Body of pancreas (tissue), 4 donors: ENCODE data around the gene KCNH1.

ENCODE experiments used
- POLR2A ChIP-seq, 3 donors: fragments of 450-650 bp; IDR thresholded peaks; one replicate each; pipeline ENCODE4 v1.6.1; 2016; ENCODE audit warnings: antibody characterized with exemption in 3 of 3, mild to moderate bottlenecking in 2 of 3
- TF ChIP-seq, protein P1 (sequence below), 7 experiments: fragments of 450-650 bp in 4 of 7; fragments of 200-600 bp in 3 of 7; sonication (generic) in 3 of 7; IDR thresholded peaks; one replicate each; pipeline ENCODE4 v1.5.1; 2016 to 2019; ENCODE audit warnings: antibody characterized with exemption in 7 of 7

GRCh38 chr1:210944252-210944651 is 189.7 kb downstream of the KCNH1 start:
- TF ChIP-seq, protein P1, sequence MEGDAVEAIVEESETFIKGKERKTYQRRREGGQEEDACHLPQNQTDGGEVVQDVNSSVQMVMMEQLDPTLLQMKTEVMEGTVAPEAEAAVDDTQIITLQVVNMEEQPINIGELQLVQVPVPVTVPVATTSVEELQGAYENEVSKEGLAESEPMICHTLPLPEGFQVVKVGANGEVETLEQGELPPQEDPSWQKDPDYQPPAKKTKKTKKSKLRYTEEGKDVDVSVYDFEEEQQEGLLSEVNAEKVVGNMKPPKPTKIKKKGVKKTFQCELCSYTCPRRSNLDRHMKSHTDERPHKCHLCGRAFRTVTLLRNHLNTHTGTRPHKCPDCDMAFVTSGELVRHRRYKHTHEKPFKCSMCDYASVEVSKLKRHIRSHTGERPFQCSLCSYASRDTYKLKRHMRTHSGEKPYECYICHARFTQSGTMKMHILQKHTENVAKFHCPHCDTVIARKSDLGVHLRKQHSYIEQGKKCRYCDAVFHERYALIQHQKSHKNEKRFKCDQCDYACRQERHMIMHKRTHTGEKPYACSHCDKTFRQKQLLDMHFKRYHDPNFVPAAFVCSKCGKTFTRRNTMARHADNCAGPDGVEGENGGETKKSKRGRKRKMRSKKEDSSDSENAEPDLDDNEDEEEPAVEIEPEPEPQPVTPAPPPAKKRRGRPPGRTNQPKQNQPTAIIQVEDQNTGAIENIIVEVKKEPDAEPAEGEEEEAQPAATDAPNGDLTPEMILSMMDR (IDR thresholded peaks at IDR 0.05): no peak
- no peak for TF ChIP-seq POLR2A (IDR thresholded peaks at IDR 0.05)
